GM21390 (cell line): ENCODE measurements around the gene GRAMD1A.
"Not testable (repeated sequence)": the region's sequence is repeated elsewhere in the genome, so short reads cannot be mapped to it uniquely, and the experiment has no call there.

ENCODE experiments used
- ATAC-seq: cut with Tn5 transposase; IDR thresholded peaks from one replicate; pipeline ENCODE4 v1.9.1; 2021; ENCODE audit not compliant: unreplicated experiment

GRAMD1A gene

GRCh38 chr19:35015954-35016351 lies 15.8 kb downstream of the GRAMD1A start:
- ATAC-seq, result no peak

DNA sequence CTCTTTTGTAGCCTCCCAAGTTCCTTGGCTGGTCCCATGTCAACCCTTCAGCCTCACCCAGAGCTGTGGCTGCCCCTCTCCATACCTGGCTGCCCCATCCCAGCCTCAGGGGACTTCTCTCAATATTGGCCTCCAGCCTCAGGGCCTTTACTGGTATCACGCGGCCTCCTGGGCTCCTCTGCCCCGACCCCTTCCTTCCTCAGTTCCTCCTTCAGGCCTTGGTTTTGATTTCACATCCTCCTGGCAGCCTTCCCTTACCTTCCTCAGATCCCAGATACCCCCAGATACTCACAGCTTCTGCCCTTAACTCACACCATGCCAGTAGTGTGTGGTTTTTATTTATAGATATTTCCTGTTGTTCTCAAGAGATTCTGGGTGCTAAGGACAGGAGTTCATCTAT lies 17.4 kb downstream of the GRAMD1A start:
- no peak for ATAC-seq

DNA sequence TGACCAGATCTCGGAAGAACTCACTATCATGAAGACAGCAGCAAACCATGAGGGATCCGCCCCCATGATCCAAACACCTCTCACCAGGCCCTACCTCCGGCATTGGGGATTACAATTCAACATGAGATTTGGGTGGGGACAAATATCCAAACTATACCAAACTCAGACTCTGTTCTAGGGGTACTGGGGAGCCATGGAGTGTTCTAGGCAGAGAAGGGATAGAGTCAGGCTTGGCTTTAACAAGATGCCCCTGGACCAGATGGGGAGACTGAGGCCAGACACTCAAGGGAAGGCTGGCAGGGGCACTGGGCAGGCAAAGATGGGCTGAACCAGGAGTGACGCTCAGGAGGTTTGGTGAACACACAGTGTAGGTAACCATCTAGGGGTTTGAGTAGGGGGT lies 18.3 kb downstream of the GRAMD1A start:
- no peak for ATAC-seq

GRCh38 chr19:35019144-35019543 lies 19.0 kb downstream of the GRAMD1A start:
- ATAC-seq, result no peak

- no peak for ATAC-seq
Measured at GRCh38 chr19:35021016-35021415, 20.9 kb downstream of the GRAMD1A start.

- no peak for ATAC-seq
Measured at GRCh38 chr19:35021596-35021995, 21.5 kb downstream of the GRAMD1A start.

DNA sequence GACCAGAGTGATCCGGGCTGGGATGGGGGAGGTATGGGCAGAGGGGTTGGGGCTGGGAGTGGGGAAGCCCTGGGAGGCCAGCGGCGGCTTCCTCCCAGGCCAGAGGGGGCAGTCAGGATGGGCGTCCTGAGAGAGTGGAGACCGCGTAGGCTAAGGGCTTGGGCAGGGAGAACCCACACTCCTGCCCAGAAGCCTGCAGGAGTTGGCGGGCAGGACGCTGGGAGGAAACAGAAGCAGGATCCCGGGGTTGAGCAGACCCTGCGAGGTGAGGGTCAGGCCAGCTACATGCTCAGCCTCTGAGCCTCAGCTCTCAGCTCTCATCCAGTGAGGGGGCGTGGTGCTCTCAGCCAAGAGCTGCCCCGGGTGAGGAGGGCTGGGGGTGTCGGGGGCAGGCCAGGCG lies 22.3 kb downstream of the GRAMD1A start:
- ATAC-seq, result no peak

DNA sequence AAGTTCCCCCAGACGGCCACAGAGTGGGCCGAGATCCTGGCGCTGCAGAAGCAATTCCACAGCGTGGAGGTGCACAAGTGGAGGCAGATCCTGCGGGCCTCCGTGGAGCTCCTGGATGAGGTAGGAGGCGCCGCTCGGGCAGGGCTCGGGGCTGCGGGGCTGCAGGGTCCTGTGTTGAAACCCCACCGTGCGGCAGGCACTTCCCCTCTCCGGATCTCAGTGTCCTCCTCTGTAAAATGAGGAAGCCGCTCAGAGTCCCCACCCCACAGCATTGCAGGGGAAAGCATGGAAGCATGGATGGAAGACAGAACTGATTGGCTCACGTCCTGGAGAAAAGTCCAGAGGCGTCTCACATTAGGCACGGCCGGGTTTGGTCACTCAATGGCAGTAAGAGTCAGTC lies 23.3 kb downstream of the GRAMD1A start:
- ATAC-seq, result no peak

GRCh38 chr19:35024095-35024494 lies 24.0 kb downstream of the GRAMD1A start:
- ATAC-seq, result no peak

GRCh38 chr19:35025969-35026368 lies 25.8 kb downstream of the GRAMD1A start:
- ATAC-seq, result no peak

- ATAC-seq, result no peak
Measured at GRCh38 chr19:35026418-35026817, 26.3 kb downstream of the GRAMD1A start.

- no peak for ATAC-seq
Measured at GRCh38 chr19:35027009-35027408, 26.9 kb downstream of the GRAMD1A start.

GRCh38 chr19:35027851-35028599 lies 27.9 kb downstream of the GRAMD1A start:
- no peak for ATAC-seq

DNA sequence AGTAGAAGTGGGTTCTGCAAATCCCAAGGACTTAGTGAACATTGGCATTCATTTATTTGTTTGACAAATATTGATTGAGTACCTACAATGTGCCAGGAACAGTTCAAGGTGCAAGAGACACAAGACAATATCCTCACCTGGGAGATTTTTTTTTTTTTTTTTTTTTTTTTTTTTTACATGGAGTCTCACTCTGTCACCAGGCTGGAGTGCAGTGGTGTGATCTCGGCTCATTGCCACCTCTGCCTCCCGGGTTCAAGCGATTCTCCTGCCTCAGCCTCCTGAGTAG lies 28.4 kb downstream of the GRAMD1A start:
- not testable (repeated sequence) for ATAC-seq

- not testable (repeated sequence) for ATAC-seq
Measured at GRCh38 chr19:35029275-35029736, 29.2 kb downstream of the GRAMD1A start.

- ATAC-seq, result no peak
Measured at GRCh38 chr19:35029737-35030256, 29.7 kb downstream of the GRAMD1A start.

DNA sequence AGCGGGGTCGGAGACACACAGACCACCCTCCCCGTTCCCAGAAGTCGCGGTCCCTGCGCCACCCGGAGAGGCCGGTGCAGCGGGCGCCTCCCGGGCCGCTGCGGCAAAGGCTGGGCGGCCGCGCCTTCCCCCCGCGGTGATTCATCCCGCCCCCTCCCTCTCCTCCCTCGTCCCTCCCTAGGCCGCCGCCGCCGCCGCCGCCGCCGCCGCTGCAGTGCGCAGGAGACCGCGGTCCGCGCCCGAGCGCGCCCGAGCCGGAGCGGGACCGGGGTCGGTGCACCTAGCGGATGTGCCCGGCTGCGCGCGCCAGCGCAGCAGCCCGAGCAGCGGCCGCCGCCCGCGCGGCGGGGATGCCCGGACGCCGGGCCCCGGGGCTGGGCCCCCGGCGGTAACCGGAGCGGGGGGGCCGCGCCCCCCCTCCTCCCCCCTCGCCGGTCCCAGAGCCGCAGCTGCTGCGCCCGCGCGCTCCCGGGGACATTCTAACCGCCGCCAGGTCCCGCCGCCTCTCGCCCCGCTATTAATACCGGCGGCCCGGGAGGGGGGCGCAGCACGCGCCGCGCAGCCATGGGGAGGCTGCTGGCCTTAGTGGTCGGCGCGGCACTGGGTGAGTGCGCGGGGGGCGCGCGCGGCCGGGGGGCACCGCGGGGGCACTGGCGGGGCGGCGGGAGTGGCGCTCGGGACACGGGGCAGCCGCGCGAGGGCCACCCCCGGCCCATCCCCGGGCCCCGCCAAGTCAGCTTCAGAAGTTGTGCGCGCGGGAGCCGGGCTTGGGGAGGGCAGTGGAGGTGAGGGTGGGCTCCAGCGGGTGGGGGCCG lies 30.3 kb downstream of the GRAMD1A start, which contains the start of gene SCN1B:
Gene SCN1B (plus strand): TSS at position 214 of the 815 bp plus-strand sequence. CDS start 351 bp downstream, at position 565.
- ATAC-seq, result no peak

DNA sequence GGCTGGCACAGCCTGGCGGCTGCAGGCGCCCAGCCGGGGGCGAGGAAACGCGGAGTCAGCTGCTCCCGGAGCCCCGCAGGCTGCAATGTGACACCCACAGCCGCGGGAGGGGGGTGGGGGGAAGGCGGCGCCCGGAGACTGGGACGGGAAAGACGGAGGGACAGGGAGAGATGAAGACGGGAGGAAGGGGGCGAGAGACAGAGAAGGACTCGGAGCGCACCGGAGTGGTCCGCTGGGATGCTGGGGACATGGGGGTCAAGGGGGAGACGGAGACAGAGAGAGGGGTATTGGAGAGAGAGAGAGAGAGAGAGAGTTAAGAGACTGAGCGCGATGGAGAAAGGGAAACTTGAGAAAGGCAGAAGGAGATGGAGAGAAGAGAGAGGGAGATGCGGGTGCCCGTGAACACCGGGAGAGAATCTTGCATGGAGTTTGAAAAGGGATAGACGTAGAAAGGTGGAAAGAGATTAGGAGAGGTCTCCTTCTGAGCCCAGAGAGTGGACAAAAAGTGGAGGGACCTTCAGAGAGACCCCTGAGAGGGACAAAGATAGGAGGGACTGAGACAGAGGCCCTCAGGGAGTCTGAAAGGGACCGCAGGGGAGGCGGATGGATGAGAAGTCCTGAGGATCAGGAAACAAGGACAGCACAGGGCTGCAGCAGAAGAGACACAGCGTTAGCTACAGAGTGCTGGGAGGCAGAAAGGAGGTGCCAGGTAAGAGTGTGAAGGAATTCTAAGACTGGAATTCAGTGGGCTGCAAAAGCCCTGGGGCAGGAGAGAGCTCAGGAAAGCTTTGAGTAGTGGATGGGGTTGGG lies 31.2 kb downstream of the GRAMD1A start:
- ATAC-seq, result no peak

GRCh38 chr19:35032356-35032865 lies 32.3 kb downstream of the GRAMD1A start:
- no peak for ATAC-seq

- ATAC-seq, result no peak
Measured at GRCh38 chr19:35033067-35034004, 33.2 kb downstream of the GRAMD1A start.
